ENCODE measurements around the gene C1QTNF12. TPM values are rescaled to one million over a fixed set of nuclear protein-coding genes. Genes with fewer than 3 reads are reported as not detected.

Gene C1QTNF12
- total and polyA plus RNA-seq, 2 experiments from 2014 or later: 2.1 to 3.1 TPM

- Histone ChIP-seq H3K27me3 (replicated peaks; ENCODE audit: insufficient read depth) (no peaks in the 10 kb centered on the region), H3K36me3 (ENCODE audit: low read depth) (peaks cover 26% of the 10 kb centered on the region; the same call in 1 of the 2 replicates), H3K4me3 (no peak overlapping the region), H4K20me1 (ENCODE audit: insufficient read depth) (no peaks in the 10 kb centered on the region), H3K9ac (no peak overlapping the region), H2AFZ (no peak overlapping the region), H3K4me2 (ENCODE audit: unreplicated experiment) (no peak overlapping the region), H3K9me3 (ENCODE audit: low read depth) (no peaks in the 10 kb centered on the region), H3K4me1 (ENCODE audit: insufficient read depth) (peaks cover 7% of the 10 kb centered on the region), H3K9me2 (ENCODE audit: insufficient read depth) (no peaks in the 10 kb centered on the region), H3K27ac (no peak overlapping the region), H3F3A (ENCODE audit: insufficient read depth) (peaks cover 6% of the 10 kb centered on the region; the same call in 1 of the 2 replicates), H3K79me2 (ENCODE audit: insufficient read depth) (peaks cover 82% of the 10 kb centered on the region)
- TF ChIP-seq EZH2phosphoT487 (IDR thresholded peaks at IDR 0.05; ENCODE audit: insufficient read depth, low read depth) (no peak), EZH2 (IDR thresholded peaks at IDR 0.05; ENCODE audit: insufficient read depth, poor library complexity, severe bottlenecking) (no peak)
- 84 to 90% methylated on average over 10 to 18 of the region's 18 CpGs for WGBS, 2 experiments (ENCODE audit: low coverage in 1 of 2, low lambda C conversion rate in 2 of 2, missing lambda C conversion rate in 2 of 2)
- in situ Hi-C loops (cut with MboI): no loop called here
- no peak for DNase-seq
These were observed 13.0 kb upstream of the C1QTNF12 start for GRCh38 chr1:1259540-1259939.

GRCh38 chr1:1259119-1259488 is 12.6 kb upstream of the C1QTNF12 start:
- H3K4me2 ChIP-seq (ENCODE audit: unreplicated experiment): no peak overlapping the region
- H3K4me1 ChIP-seq (ENCODE audit: insufficient read depth): peaks cover 3% of the 10 kb centered on the region
- no peak for TF ChIP-seq EZH2 (IDR thresholded peaks at IDR 0.05; ENCODE audit: insufficient read depth, poor library complexity, severe bottlenecking)
- peaks cover 77% of the 10 kb centered on the region for H3K79me2 ChIP-seq (ENCODE audit: insufficient read depth)
- H3K9me2 ChIP-seq (ENCODE audit: insufficient read depth): no peaks in the 10 kb centered on the region
- peaks cover 22% of the 10 kb centered on the region; the same call in 1 of the 2 replicates for H3K36me3 ChIP-seq (ENCODE audit: low read depth)
- no peaks in the 10 kb centered on the region for H4K20me1 ChIP-seq (ENCODE audit: insufficient read depth)
- no peak overlapping the region for H3K4me3 ChIP-seq
- H3K27me3 ChIP-seq (replicated peaks; ENCODE audit: insufficient read depth): no peaks in the 10 kb centered on the region
- H3K9me3 ChIP-seq (ENCODE audit: low read depth): no peaks in the 10 kb centered on the region
- no peak for DNase-seq
- no peak overlapping the region for H3K9ac ChIP-seq
- in situ Hi-C loops (cut with MboI): no loop called here
- peaks cover 1% of the 10 kb centered on the region; the same call in 1 of the 2 replicates for H3F3A ChIP-seq (ENCODE audit: insufficient read depth)
- WGBS, 2 experiments (ENCODE audit: low coverage in 1 of 2, low lambda C conversion rate in 2 of 2, missing lambda C conversion rate in 2 of 2): 92 to 93% methylated on average over 22 of the region's 22 CpGs
- no peak overlapping the region for H2AFZ ChIP-seq
- no peak overlapping the region for H3K27ac ChIP-seq

- in situ Hi-C loops (cut with MboI): no loop called here
- Histone ChIP-seq H4K20me1 (ENCODE audit: insufficient read depth) (no peaks in the 10 kb centered on the region), H3F3A (ENCODE audit: insufficient read depth) (no peaks in the 10 kb centered on the region; the same call in 1 of the 2 replicates), H3K4me2 (ENCODE audit: unreplicated experiment) (no peak overlapping the region), H3K79me2 (ENCODE audit: insufficient read depth) (peaks cover 58% of the 10 kb centered on the region), H3K9me2 (ENCODE audit: insufficient read depth) (no peaks in the 10 kb centered on the region), H3K27ac (no peak overlapping the region), H3K36me3 (ENCODE audit: low read depth) (peaks cover 8% of the 10 kb centered on the region; the same call in 1 of the 2 replicates), H3K4me3 (no peak overlapping the region), H3K4me1 (ENCODE audit: insufficient read depth) (no peaks in the 10 kb centered on the region), H3K9ac (no peak overlapping the region), H2AFZ (no peak overlapping the region), H3K9me3 (ENCODE audit: low read depth) (no peaks in the 10 kb centered on the region), H3K27me3 (replicated peaks; ENCODE audit: insufficient read depth) (no peaks in the 10 kb centered on the region)
- no peak for DNase-seq
- TF ChIP-seq EZH2 (IDR thresholded peaks at IDR 0.05; ENCODE audit: insufficient read depth, poor library complexity, severe bottlenecking): no peak
- TF ChIP-seq EZH2phosphoT487 (IDR thresholded peaks at IDR 0.05; ENCODE audit: insufficient read depth, low read depth): no peak
- 94 to 97% methylated on average over 20 to 30 of the region's 31 CpGs for WGBS, 2 experiments (ENCODE audit: low coverage in 1 of 2, low lambda C conversion rate in 2 of 2, missing lambda C conversion rate in 2 of 2)
These were observed 10.7 kb upstream of the C1QTNF12 start for GRCh38 chr1:1256956-1257871.

GRCh38 chr1:1255611-1256010 is 9.1 kb upstream of the C1QTNF12 start:
- no peaks in the 10 kb centered on the region for H3K4me1 ChIP-seq (ENCODE audit: insufficient read depth)
- no peaks in the 10 kb centered on the region for H3K9me3 ChIP-seq (ENCODE audit: low read depth)
- peaks cover 42% of the 10 kb centered on the region for H3K79me2 ChIP-seq (ENCODE audit: insufficient read depth)
- H4K20me1 ChIP-seq (ENCODE audit: insufficient read depth): no peaks in the 10 kb centered on the region
- no peaks in the 10 kb centered on the region for H3K9me2 ChIP-seq (ENCODE audit: insufficient read depth)
- no peak for TF ChIP-seq EZH2 (IDR thresholded peaks at IDR 0.05; ENCODE audit: insufficient read depth, poor library complexity, severe bottlenecking)
- no peak for TF ChIP-seq EZH2phosphoT487 (IDR thresholded peaks at IDR 0.05; ENCODE audit: insufficient read depth, low read depth)
- no peaks in the 10 kb centered on the region for H3K27me3 ChIP-seq (replicated peaks; ENCODE audit: insufficient read depth)
- no peak overlapping the region for H3K4me3 ChIP-seq
- no peak overlapping the region for H3K9ac ChIP-seq
- WGBS, 2 experiments (ENCODE audit: low coverage in 1 of 2, low lambda C conversion rate in 2 of 2, missing lambda C conversion rate in 2 of 2): 90 to 92% methylated on average over 10 of the region's 10 CpGs
- no peak overlapping the region for H3K27ac ChIP-seq
- no peak overlapping the region for H2AFZ ChIP-seq
- in situ Hi-C loops (cut with MboI): no loop called here
- no peaks in the 10 kb centered on the region; the same call in 1 of the 2 replicates for H3F3A ChIP-seq (ENCODE audit: insufficient read depth)
- no peak for DNase-seq
- no peak overlapping the region for H3K4me2 ChIP-seq (ENCODE audit: unreplicated experiment)
- H3K36me3 ChIP-seq (ENCODE audit: low read depth): peaks cover 3% of the 10 kb centered on the region; the same call in 1 of the 2 replicates

All from GM23248 (cell line).